ENCODE measurements around the gene PECR.
"Not testable (repeated sequence)": the region's sequence is repeated elsewhere in the genome, so short reads cannot be mapped to it uniquely, and the experiment has no call there.

The PECR gene

DNA sequence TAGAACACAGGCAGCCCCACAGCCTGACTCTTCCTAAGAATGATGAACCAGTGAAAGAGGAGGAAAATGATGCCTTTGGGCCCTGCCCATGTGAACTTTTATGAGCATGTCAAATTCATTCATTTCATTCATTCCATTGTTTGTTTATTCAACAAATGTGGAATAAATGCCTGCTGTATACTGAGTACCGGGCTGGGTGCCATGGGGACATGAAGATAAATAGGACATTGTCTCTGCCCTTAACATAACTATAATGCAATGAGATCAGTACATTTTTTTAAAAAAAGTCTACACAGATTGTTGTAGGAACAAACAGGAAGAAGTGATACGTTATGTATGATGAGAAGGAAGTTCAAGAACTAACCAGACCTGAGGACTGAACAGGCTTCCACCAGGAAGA is 83.0 kb downstream of the PECR start:
- no peak for DNase-seq

DNA sequence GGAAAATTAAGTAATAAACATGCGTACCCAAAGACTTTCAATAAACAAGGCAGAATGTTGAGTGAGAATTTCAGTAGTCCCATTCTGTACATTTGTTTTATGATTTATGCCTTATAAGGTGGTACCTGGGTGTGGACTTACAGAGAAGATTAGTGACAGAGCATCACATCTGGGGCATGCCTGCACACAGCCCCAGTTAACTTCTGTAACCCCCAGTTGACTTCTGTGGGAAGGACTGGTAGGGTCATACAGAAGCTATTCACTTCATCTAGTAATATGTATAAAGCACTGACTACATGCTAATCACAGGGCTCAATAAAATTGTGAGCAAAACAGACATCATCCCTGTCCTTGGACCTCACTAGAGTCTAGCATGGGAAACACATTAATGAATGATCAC is 84.4 kb downstream of the PECR start:
- no peak for DNase-seq

DNA sequence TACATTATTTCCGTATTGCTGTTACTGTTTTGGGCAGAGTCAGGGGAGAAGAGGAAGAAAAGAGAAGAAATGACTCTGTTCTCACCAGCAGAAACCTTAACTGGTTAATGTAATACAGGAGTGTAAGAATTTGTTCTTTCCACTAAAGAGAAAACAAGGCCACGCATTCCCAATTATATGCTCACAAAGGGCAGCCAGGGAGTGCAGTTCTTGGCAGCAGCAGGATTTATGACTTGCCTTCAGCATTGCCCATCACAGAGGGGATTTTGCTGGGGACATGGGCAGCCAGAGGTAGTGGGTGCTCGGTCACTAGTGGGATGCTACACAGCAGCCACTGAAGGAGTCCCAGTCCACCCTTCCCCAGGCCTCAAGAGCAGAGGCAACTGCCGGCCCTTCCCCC is 86.7 kb downstream of the PECR start:
- DNase-seq = no peak

- DNase-seq = not testable (repeated sequence)
Observed at GRCh38 chr2:215988556-215989207, 92.9 kb downstream of the PECR start.
